Measurements from ENCODE around the gene OSBPL3.

The OSBPL3 gene

DNA sequence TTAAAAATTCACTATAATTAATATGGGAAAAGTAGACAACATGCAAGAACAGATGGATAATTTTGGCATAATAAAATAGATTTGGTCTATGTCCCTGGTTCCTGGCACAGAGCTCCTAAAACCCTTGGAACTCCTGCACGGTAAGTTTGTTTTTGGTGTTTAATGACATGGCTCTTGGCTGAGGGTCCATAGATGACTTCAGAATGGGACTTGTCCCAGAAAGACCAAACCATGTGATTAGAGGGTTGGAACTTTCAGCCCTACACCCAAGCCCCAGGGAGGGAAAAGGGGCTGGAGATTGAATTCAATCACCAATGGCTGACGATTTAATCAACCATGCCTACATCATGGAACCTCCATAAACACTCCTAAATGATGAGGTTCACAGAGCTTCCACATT lies 210.1 kb downstream of the OSBPL3 start:
- Histone ChIP-seq H3K27ac (ENCODE audit: extremely low read depth, low read depth, low read length) (no peak overlapping the region), H3K36me3 (ENCODE audit: control insufficient read depth in 2 of 2, insufficient read depth in 1 of 2, low read length in 2 of 2) (no peaks in the 10 kb centered on the region), H3K9me3 (ENCODE audit: control insufficient read depth, insufficient read depth, low read depth, low read length) (no peaks in the 10 kb centered on the region), H3K4me3 (ENCODE audit: low read depth, low read length) (no peak overlapping the region), H3K4me1 (ENCODE audit: control insufficient read depth, insufficient read depth, low read length) (no peaks in the 10 kb centered on the region)
- TF ChIP-seq SCRT1 (tag by site-specific recombination; IDR thresholded peaks at IDR 0.05; ENCODE audit: borderline replicate concordance) (no peak), ZNF843 (tag by site-specific recombination; IDR thresholded peaks at IDR 0.05) (no peak), ZNF514 (tag by site-specific recombination; IDR thresholded peaks at IDR 0.05) (no peak), ZNF701 (tag by site-specific recombination; IDR thresholded peaks at IDR 0.05) (no peak), GLIS2 (tag by site-specific recombination; IDR thresholded peaks at IDR 0.05) (no peak), BCL11B (tag by site-specific recombination; IDR thresholded peaks at IDR 0.05; ENCODE audit: low read depth) (no peak), ZNF184 (tag by site-specific recombination; IDR thresholded peaks at IDR 0.05) (no peak), ZNF560 (tag by site-specific recombination; IDR thresholded peaks at IDR 0.05; ENCODE audit: borderline replicate concordance) (no peak), ZNF16 (tag by site-specific recombination; IDR thresholded peaks at IDR 0.05; ENCODE audit: low read depth) (no peak)
- TF ChIP-seq, protein P1, sequence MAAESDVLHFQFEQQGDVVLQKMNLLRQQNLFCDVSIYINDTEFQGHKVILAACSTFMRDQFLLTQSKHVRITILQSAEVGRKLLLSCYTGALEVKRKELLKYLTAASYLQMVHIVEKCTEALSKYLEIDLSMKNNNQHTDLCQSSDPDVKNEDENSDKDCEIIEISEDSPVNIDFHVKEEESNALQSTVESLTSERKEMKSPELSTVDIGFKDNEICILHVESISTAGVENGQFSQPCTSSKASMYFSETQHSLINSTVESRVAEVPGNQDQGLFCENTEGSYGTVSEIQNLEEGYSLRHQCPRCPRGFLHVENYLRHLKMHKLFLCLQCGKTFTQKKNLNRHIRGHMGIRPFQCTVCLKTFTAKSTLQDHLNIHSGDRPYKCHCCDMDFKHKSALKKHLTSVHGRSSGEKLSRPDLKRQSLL (tag by site-specific recombination; IDR thresholded peaks at IDR 0.05), result no peak
- TF ChIP-seq, protein P2, sequence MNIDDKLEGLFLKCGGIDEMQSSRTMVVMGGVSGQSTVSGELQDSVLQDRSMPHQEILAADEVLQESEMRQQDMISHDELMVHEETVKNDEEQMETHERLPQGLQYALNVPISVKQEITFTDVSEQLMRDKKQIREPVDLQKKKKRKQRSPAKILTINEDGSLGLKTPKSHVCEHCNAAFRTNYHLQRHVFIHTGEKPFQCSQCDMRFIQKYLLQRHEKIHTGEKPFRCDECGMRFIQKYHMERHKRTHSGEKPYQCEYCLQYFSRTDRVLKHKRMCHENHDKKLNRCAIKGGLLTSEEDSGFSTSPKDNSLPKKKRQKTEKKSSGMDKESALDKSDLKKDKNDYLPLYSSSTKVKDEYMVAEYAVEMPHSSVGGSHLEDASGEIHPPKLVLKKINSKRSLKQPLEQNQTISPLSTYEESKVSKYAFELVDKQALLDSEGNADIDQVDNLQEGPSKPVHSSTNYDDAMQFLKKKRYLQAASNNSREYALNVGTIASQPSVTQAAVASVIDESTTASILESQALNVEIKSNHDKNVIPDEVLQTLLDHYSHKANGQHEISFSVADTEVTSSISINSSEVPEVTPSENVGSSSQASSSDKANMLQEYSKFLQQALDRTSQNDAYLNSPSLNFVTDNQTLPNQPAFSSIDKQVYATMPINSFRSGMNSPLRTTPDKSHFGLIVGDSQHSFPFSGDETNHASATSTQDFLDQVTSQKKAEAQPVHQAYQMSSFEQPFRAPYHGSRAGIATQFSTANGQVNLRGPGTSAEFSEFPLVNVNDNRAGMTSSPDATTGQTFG (tag by site-specific recombination; IDR thresholded peaks at IDR 0.05; ENCODE audit: borderline replicate concordance), result no peak
- ChIA-PET POLR2A (no interaction called here), CTCF (interaction anchor here (0.9 to 1.5 kb wide), 2 partner anchors 43 to 64 kb away, joined by 3 to 4 read pairs; no protein-coding TSS in a partner anchor)

DNA sequence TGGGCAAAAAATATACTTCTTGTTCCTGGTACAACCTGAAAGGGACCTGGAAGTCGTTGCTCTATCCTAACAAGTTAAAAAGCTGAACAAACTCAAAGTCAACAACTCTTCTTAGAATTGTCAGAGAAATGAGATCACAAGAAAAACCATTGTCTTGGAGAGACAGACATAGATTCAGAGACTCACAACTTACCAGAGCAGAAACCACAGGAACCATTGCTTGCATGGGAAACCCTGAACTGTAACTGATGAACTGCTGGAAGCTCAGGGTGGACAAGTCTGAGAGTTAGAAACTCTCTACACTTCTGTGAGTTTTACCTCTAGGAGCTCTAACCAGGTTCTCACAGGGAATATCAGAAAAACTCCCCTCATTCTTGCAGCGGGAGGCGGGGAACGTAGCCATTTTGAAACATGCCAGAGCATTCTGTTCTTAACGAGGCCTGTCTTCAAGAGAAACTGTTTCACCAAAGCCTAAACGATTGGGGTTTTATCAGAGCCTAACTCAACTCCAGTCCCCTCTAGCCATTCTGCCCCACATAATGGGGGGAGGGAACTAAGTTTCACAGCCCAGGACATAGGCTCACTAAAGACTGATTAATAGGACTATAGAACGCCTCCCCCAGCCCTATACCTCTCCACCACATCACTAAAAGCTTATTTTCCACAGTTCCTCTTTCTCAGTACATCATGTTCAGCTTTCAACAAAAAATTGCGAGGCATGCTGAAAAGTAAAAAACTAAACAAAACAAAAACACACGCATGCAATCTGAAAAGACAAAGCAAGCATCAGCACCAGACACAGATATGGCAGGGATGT lies 210.8 kb downstream of the OSBPL3 start:
- no peak overlapping the region for H3K27ac ChIP-seq (ENCODE audit: extremely low read depth, low read depth, low read length)
- H3K4me3 ChIP-seq (ENCODE audit: low read depth, low read length), result no peak overlapping the region
- H3K9me3 ChIP-seq (ENCODE audit: control insufficient read depth, insufficient read depth, low read depth, low read length), result no peaks in the 10 kb centered on the region
- ChIA-PET POLR2A (no interaction called here), CTCF (interaction anchor here (0.7 to 1.5 kb wide), 3 partner anchors 9 to 64 kb away, joined by 3 to 4 read pairs (median 4); no protein-coding TSS in a partner anchor)
- no peaks in the 10 kb centered on the region for H3K4me1 ChIP-seq (ENCODE audit: control insufficient read depth, insufficient read depth, low read length)
- no peaks in the 10 kb centered on the region for H3K36me3 ChIP-seq (ENCODE audit: control insufficient read depth in 2 of 2, insufficient read depth in 1 of 2, low read length in 2 of 2)
- TF ChIP-seq ZNF138 (tag by site-specific recombination; IDR thresholded peaks at IDR 0.05; ENCODE audit: borderline replicate concordance) (no peak), IKZF3 (tag by site-specific recombination; IDR thresholded peaks at IDR 0.05) (no peak), KLF8 (tag by site-specific recombination; IDR thresholded peaks at IDR 0.05) (no peak), KLF9 (tag by site-specific recombination; IDR thresholded peaks at IDR 0.05; ENCODE audit: low read depth) (no peak), ZNF354C (tag by site-specific recombination; IDR thresholded peaks at IDR 0.05; ENCODE audit: borderline replicate concordance, low read depth) (no peak), TCF7L2 (IDR thresholded peaks at IDR 0.05; ENCODE audit: borderline replicate concordance, low read depth, low read length) (no peak), HOXA7 (CRISPR knock-in tag; IDR thresholded peaks at IDR 0.05; ENCODE audit: borderline replicate concordance) (no peak), ZNF529 (tag by site-specific recombination; IDR thresholded peaks at IDR 0.05; ENCODE audit: insufficient replicate concordance) (no peak), ZNF2 (tag by site-specific recombination; IDR thresholded peaks at IDR 0.05) (no peak), ZNF664 (tag by site-specific recombination; IDR thresholded peaks at IDR 0.05) (no peak), ZNF426 (tag by site-specific recombination; IDR thresholded peaks at IDR 0.05) (no peak), ZNF248 (tag by site-specific recombination; IDR thresholded peaks at IDR 0.05) (no peak)
- TF ChIP-seq, protein P3, sequence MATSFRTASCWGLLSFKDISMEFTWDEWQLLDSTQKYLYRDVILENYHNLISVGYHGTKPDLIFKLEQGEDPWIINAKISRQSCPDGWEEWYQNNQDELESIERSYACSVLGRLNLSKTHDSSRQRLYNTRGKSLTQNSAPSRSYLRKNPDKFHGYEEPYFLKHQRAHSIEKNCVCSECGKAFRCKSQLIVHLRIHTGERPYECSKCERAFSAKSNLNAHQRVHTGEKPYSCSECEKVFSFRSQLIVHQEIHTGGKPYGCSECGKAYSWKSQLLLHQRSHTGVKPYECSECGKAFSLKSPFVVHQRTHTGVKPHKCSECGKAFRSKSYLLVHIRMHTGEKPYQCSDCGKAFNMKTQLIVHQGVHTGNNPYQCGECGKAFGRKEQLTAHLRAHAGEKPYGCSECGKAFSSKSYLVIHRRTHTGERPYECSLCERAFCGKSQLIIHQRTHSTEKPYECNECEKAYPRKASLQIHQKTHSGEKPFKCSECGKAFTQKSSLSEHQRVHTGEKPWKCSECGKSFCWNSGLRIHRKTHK (tag by site-specific recombination; IDR thresholded peaks at IDR 0.05), result no peak

All from HEK293 (cell line).